ENCODE data around the gene ZBTB39.
A peak's percentile ranks its signal among the peaks of the same experiment; 100 is the strongest.

DNA sequence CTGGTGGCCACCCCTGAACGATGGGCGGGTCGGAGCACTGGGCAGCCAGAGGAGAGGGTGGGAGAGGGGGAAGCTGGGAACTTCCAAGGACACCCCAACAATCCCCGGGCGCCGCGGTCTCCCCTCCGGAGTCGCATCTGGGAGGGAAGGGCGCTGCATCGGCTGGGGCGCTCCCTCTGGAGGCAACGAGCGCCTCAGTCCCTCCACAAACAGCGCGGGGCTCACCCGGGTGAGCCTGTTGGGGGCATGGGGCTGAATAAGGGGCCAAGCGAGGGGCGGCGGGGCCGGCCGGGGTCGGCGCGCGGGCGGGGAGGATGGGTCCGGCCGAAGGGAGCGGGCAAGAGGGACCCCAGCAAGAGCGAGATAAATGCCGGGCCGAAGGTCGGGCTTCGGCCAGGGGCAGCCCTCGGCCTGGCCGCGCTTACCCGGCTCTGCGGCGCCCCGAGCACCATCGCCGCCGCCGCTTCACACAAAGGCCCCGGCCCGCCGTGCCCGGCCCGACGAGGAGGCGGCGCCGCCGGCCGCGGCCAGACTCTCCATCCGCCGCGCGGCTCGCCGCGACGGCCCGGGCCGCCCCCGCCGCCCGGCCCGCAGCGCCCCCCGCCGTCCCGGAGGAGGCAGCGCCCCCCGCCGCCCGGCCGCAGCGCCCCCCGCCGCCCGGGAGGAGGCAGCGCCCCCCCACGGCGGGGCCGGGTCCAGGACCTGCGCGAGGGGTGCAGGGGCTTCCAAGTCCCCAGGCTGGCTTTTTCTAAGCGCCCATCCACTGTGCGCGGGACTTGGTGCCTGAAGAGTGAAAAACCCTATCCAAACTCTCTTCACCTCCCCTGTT is at the start of gene ZBTB39:
- TF ChIP-seq, protein P1, sequence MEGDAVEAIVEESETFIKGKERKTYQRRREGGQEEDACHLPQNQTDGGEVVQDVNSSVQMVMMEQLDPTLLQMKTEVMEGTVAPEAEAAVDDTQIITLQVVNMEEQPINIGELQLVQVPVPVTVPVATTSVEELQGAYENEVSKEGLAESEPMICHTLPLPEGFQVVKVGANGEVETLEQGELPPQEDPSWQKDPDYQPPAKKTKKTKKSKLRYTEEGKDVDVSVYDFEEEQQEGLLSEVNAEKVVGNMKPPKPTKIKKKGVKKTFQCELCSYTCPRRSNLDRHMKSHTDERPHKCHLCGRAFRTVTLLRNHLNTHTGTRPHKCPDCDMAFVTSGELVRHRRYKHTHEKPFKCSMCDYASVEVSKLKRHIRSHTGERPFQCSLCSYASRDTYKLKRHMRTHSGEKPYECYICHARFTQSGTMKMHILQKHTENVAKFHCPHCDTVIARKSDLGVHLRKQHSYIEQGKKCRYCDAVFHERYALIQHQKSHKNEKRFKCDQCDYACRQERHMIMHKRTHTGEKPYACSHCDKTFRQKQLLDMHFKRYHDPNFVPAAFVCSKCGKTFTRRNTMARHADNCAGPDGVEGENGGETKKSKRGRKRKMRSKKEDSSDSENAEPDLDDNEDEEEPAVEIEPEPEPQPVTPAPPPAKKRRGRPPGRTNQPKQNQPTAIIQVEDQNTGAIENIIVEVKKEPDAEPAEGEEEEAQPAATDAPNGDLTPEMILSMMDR (IDR thresholded peaks at IDR 0.05; ENCODE audit: poor library complexity, severe bottlenecking): peak; percentile 69
- TF ChIP-seq EP300 (conservative IDR thresholded peaks at IDR 0.05; ENCODE audit: poor library complexity, severe bottlenecking) (no peak), MXI1 (conservative IDR thresholded peaks at IDR 0.05; ENCODE audit: poor library complexity, severe bottlenecking) (peak; percentile 31), EZH2 (IDR thresholded peaks at IDR 0.05; ENCODE audit: borderline replicate concordance, insufficient read depth, low read length, poor library complexity, severe bottlenecking) (no peak), POLR2AphosphoS5 (IDR thresholded peaks at IDR 0.05) (no peak), RAD21 (conservative IDR thresholded peaks at IDR 0.05) (peak; percentile 11), TAF1 (IDR thresholded peaks at IDR 0.05; ENCODE audit: low read depth) (peak; percentile 38), SMC3 (conservative IDR thresholded peaks at IDR 0.05; ENCODE audit: poor library complexity) (no peak)
- TF ChIP-seq, protein P2, sequence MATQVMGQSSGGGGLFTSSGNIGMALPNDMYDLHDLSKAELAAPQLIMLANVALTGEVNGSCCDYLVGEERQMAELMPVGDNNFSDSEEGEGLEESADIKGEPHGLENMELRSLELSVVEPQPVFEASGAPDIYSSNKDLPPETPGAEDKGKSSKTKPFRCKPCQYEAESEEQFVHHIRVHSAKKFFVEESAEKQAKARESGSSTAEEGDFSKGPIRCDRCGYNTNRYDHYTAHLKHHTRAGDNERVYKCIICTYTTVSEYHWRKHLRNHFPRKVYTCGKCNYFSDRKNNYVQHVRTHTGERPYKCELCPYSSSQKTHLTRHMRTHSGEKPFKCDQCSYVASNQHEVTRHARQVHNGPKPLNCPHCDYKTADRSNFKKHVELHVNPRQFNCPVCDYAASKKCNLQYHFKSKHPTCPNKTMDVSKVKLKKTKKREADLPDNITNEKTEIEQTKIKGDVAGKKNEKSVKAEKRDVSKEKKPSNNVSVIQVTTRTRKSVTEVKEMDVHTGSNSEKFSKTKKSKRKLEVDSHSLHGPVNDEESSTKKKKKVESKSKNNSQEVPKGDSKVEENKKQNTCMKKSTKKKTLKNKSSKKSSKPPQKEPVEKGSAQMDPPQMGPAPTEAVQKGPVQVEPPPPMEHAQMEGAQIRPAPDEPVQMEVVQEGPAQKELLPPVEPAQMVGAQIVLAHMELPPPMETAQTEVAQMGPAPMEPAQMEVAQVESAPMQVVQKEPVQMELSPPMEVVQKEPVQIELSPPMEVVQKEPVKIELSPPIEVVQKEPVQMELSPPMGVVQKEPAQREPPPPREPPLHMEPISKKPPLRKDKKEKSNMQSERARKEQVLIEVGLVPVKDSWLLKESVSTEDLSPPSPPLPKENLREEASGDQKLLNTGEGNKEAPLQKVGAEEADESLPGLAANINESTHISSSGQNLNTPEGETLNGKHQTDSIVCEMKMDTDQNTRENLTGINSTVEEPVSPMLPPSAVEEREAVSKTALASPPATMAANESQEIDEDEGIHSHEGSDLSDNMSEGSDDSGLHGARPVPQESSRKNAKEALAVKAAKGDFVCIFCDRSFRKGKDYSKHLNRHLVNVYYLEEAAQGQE (IDR thresholded peaks at IDR 0.05; ENCODE audit: borderline replicate concordance): no peak
